Liver (tissue), 9 donors: Measurements from ENCODE around the gene TGFBR1. TPM values are rescaled to one million over a fixed set of nuclear protein-coding genes. Genes with fewer than 3 reads are reported as not detected.

Experiments used
- DNase-seq: peaks from one replicate; pipeline ENCODE4 v3.0.0-alpha.2; 2017; ENCODE audit warnings: low spot score
- H3K27ac ChIP-seq, 2 donors: one replicate each; pipeline ENCODE4 v1.7.0; 2013; ENCODE audit warnings: inconsistent platforms in 2 of 2, low read length in 2 of 2, control low read depth in 1 of 2, low read depth in 1 of 2, mild to moderate bottlenecking in 1 of 2
- H3K27me3 ChIP-seq, 4 donors: one replicate each; pipeline versions ENCODE4 v1.6.1 to v1.7.0; 2013; ENCODE audit warnings: low read length in 3 of 4, inconsistent platforms in 1 of 4, mild to moderate bottlenecking in 1 of 4, moderate library complexity in 1 of 4; ENCODE audit not compliant: control insufficient read depth in 4 of 4, insufficient read depth in 4 of 4
- H3K36me3 ChIP-seq, 4 donors: one replicate each; pipeline versions ENCODE4 v1.6.1 to v1.7.0; 2013; ENCODE audit warnings: low read length in 3 of 4, mild to moderate bottlenecking in 3 of 4, low read depth in 1 of 4, moderate library complexity in 1 of 4; ENCODE audit not compliant: control insufficient read depth in 4 of 4, insufficient read depth in 3 of 4
- H3K4me1 ChIP-seq, 4 donors: one replicate each; pipeline versions ENCODE4 v1.6.1 to v1.7.0; 2013; ENCODE audit warnings: low read length in 3 of 4, mild to moderate bottlenecking in 3 of 4, moderate library complexity in 1 of 4; ENCODE audit not compliant: control insufficient read depth in 4 of 4, insufficient read depth in 4 of 4
- H3K4me3 ChIP-seq, 3 donors: one replicate each; pipeline versions ENCODE4 v1.6.1 to v1.7.0; 2013; ENCODE audit warnings: low read length in 3 of 3, control low read depth in 1 of 3, low read depth in 1 of 3, mild to moderate bottlenecking in 1 of 3
- H3K9ac ChIP-seq, 2 donors: one replicate each; pipeline ENCODE4 v1.7.0; 2013; ENCODE audit warnings: low read length in 2 of 2, mild to moderate bottlenecking in 2 of 2, moderate library complexity in 2 of 2, control low read depth in 1 of 2, low read depth in 1 of 2
- H3K9me3 ChIP-seq, 4 donors: one replicate each; pipeline versions ENCODE4 v1.6.1 to v1.7.0; 2013; ENCODE audit warnings: low read length in 3 of 4; ENCODE audit not compliant: control insufficient read depth in 4 of 4
- EGR1 ChIP-seq, 2 donors: IDR thresholded peaks; 2 replicates each; pipeline ENCODE4 v1.6.1; 2016 to 2018; ENCODE audit warnings: antibody characterized with exemption in 2 of 2, low read depth in 2 of 2
- FOXA1 ChIP-seq: IDR thresholded peaks from 2 replicates; pipeline ENCODE4 v1.6.1; 2016; ENCODE audit warnings: antibody characterized with exemption
- GABPA ChIP-seq, 2 donors: IDR thresholded peaks in 1 of 2; conservative IDR thresholded peaks in 1 of 2; 2 replicates each; pipeline ENCODE4 v1.6.1; 2016; ENCODE audit warnings: antibody characterized with exemption in 2 of 2, mild to moderate bottlenecking in 1 of 2, moderate library complexity in 1 of 2
- JUND ChIP-seq, 2 donors: IDR thresholded peaks; 2 replicates each; pipeline ENCODE4 v1.6.1; 2016; ENCODE audit warnings: antibody characterized with exemption in 2 of 2
- RAD21 ChIP-seq, 2 donors: IDR thresholded peaks; 2 replicates each; pipeline ENCODE4 v1.6.1; 2016; ENCODE audit warnings: antibody characterized with exemption in 2 of 2, mild to moderate bottlenecking in 2 of 2
- RXRA ChIP-seq, 2 donors: IDR thresholded peaks; 2 replicates each; pipeline ENCODE4 v1.6.1; 2017 to 2018; ENCODE audit warnings: antibody characterized with exemption in 2 of 2, mild to moderate bottlenecking in 1 of 2
- SP1 ChIP-seq: IDR thresholded peaks from 2 replicates; pipeline ENCODE4 v1.6.1; 2018; ENCODE audit warnings: antibody characterized with exemption, mild to moderate bottlenecking
- YY1 ChIP-seq: IDR thresholded peaks from 2 replicates; pipeline ENCODE4 v1.6.1; 2016; ENCODE audit warnings: antibody characterized with exemption, mild to moderate bottlenecking
- WGBS: extraction: QIAGEN DNeasy Blood & Tissue Kit; methylation state at CpG from one replicate; pipeline ENCODE4 v1.1.7; 2013; 5-methylcytosine and 5-hydroxymethylcytosine counted together
- polyA plus RNA-seq, 2 donors: library from polyadenylated mRNA; stranded (reverse) in 1 of 2; unstranded in 1 of 2; fragments of 200-250 nt in 1 of 2; fragments of >200 nt in 1 of 2; fragmentation: Nextera tagmentation in 1 of 2; extraction: Ambion mirVana in 1 of 2; gene quantifications; one replicate each; pipeline versions ENCODE4 v1.2.1 to v1.2.3, GENCODE V29; 2013 to 2015
- total RNA-seq, 2 donors: library from RNA; depleted of rRNA; stranded (reverse); fragments of >200 nt; gene quantifications; one replicate each; pipeline ENCODE4 v1.2.3, GENCODE V29; 2014
- TF ChIP-seq, protein P1 (sequence below): fragments of 150-350 bp; IDR thresholded peaks from 2 replicates; pipeline ENCODE4 v1.5.1; 2017; ENCODE audit warnings: improper control_type of control experiment, low read depth, low read length; ENCODE audit not compliant: missing input control
- TF ChIP-seq, protein P2 (sequence below): IDR thresholded peaks from 2 replicates; pipeline ENCODE4 v1.6.1; 2016; ENCODE audit warnings: antibody characterized with exemption
- TF ChIP-seq, protein P3 (sequence below): IDR thresholded peaks from 2 replicates; pipeline ENCODE4 v1.6.1; 2016; ENCODE audit warnings: antibody characterized with exemption
- TF ChIP-seq, protein P4 (sequence below): IDR thresholded peaks from 2 replicates; pipeline ENCODE4 v1.6.1; 2016; ENCODE audit warnings: antibody characterized with exemption, mild to moderate bottlenecking
- donor health status: healthy.
- donor health status: healthy.
- donor health status: healthy.
- donor health status: healthy.
- donor health status: healthy.

TGFBR1 gene
- total and polyA plus RNA-seq, 4 donors, result 3.1 to 18.2 (median 11.0) TPM

DNA sequence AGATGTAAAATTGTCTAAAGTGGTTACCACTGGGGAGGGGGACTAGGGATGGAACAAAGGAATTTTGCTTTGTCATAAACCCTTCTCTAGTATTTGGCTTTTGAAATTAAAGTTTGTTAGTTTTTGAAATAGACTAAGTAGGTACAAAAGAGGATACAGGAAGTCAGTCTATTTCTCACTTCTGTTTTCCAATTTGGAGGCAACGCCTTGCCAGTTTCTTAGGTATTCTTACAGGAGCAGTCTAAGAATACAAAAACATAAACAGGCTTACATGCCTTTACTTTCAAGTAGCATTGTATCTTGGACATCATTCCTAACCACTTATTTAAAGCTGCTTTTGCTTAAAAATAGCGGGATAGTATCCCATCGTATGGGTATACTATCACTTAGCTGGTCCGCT, 82.4 kb downstream of the TGFBR1 start (continued):
- TF ChIP-seq, protein P1, sequence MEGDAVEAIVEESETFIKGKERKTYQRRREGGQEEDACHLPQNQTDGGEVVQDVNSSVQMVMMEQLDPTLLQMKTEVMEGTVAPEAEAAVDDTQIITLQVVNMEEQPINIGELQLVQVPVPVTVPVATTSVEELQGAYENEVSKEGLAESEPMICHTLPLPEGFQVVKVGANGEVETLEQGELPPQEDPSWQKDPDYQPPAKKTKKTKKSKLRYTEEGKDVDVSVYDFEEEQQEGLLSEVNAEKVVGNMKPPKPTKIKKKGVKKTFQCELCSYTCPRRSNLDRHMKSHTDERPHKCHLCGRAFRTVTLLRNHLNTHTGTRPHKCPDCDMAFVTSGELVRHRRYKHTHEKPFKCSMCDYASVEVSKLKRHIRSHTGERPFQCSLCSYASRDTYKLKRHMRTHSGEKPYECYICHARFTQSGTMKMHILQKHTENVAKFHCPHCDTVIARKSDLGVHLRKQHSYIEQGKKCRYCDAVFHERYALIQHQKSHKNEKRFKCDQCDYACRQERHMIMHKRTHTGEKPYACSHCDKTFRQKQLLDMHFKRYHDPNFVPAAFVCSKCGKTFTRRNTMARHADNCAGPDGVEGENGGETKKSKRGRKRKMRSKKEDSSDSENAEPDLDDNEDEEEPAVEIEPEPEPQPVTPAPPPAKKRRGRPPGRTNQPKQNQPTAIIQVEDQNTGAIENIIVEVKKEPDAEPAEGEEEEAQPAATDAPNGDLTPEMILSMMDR, result no peak
- no peak for TF ChIP-seq RXRA (IDR thresholded peaks at IDR 0.05)
- TF ChIP-seq GABPA (IDR thresholded peaks at IDR 0.05 in 1 of 2, conservative IDR thresholded peaks at IDR 0.05 in 1 of 2), result no peak
- no peak for TF ChIP-seq YY1
- no peak for TF ChIP-seq FOXA1

DNA sequence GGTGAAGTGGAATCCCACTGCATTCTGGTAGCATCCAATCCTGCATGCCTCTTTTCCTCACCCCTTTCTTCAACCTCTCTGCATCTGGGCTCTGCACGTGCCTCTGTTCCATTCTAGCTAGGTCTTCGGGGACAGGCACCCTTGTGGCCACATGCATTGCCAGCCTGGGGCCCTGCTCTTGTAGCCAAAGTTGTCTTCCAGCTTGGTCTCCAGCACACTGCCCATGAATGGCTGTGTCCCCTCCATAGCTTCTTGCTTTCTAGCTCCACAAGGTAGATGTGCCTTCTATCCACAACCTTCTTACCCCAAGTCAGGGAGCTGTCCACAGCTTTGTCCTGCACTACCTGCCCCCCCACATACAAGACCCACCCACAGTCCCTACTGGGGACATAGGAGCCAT, 84.3 kb downstream of the TGFBR1 start:
- peaks cover 0 to 8% (median 3%) of the 10 kb centered on the region in 4 donors for H3K4me1 ChIP-seq
- no peaks in the 10 kb centered on the region for H3K27me3 ChIP-seq
- no peaks in the 10 kb centered on the region for H3K9me3 ChIP-seq
- H3K4me3 ChIP-seq, result no peak overlapping the region
- H3K27ac ChIP-seq, result no peak overlapping the region
- no peak for DNase-seq
- TF ChIP-seq RAD21 (IDR thresholded peaks at IDR 0.05), result no peak
- TF ChIP-seq, protein P2, sequence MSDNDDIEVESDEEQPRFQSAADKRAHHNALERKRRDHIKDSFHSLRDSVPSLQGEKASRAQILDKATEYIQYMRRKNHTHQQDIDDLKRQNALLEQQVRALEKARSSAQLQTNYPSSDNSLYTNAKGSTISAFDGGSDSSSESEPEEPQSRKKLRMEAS, result no peak
- TF ChIP-seq, protein P3, sequence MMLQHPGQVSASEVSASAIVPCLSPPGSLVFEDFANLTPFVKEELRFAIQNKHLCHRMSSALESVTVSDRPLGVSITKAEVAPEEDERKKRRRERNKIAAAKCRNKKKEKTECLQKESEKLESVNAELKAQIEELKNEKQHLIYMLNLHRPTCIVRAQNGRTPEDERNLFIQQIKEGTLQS, result no peak
- no peak for TF ChIP-seq JUND (IDR thresholded peaks at IDR 0.05)
- 61% methylated on average over 2 of the region's 2 CpGs for WGBS
- no peak overlapping the region for H3K9ac ChIP-seq
- H3K36me3 ChIP-seq, result no peaks in the 10 kb centered on the region

DNA sequence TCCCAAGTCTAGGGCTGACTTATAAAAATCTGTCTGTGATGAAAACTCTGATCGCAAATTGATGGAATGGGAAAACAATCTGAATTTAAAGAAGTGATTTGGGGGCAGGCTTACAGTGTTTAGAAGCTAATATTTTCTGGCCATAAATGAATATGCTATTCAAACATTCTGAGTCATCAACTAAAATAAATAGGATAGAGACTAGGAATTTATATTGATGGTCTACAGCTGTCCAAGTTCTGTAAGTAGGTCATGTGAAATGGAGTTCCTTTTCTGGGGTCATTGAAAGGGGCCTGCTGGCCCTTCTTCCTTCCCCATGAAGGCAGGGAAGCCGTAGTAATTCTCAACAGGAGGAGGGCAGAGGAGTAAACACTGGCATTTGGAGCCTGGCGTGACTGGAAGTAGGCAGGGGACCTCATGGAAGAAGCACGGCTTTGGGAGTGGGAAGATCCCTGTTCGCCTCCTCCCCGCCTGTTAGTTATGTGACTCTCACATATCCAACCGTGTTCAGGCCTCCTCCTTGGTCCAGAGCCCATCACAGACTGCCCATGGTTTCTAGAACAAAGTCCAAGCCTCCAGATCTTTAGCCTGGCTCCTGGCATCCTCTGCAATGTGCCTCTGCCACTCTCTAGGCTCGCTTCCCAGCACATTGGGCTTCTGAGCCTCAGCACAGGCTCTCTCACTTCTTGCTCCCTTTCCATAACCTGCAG, 85.1 kb downstream of the TGFBR1 start:
- no peak overlapping the region for H3K4me3 ChIP-seq
- DNase-seq, result no peak
- H3K27me3 ChIP-seq, result no peaks in the 10 kb centered on the region
- H3K27ac ChIP-seq, result no peak overlapping the region
- H3K4me1 ChIP-seq, result peaks cover 0 to 2% (median 0%) of the 10 kb centered on the region in 4 donors
- TF ChIP-seq EGR1 (IDR thresholded peaks at IDR 0.05; ENCODE audit: low read depth in 2 of 2) (no peak), FOXA1 (no peak), SP1 (no peak)
- TF ChIP-seq, protein P1, result no peak
- TF ChIP-seq, protein P4, sequence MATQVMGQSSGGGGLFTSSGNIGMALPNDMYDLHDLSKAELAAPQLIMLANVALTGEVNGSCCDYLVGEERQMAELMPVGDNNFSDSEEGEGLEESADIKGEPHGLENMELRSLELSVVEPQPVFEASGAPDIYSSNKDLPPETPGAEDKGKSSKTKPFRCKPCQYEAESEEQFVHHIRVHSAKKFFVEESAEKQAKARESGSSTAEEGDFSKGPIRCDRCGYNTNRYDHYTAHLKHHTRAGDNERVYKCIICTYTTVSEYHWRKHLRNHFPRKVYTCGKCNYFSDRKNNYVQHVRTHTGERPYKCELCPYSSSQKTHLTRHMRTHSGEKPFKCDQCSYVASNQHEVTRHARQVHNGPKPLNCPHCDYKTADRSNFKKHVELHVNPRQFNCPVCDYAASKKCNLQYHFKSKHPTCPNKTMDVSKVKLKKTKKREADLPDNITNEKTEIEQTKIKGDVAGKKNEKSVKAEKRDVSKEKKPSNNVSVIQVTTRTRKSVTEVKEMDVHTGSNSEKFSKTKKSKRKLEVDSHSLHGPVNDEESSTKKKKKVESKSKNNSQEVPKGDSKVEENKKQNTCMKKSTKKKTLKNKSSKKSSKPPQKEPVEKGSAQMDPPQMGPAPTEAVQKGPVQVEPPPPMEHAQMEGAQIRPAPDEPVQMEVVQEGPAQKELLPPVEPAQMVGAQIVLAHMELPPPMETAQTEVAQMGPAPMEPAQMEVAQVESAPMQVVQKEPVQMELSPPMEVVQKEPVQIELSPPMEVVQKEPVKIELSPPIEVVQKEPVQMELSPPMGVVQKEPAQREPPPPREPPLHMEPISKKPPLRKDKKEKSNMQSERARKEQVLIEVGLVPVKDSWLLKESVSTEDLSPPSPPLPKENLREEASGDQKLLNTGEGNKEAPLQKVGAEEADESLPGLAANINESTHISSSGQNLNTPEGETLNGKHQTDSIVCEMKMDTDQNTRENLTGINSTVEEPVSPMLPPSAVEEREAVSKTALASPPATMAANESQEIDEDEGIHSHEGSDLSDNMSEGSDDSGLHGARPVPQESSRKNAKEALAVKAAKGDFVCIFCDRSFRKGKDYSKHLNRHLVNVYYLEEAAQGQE, result no peak
- H3K9ac ChIP-seq, result no peak overlapping the region
- H3K36me3 ChIP-seq, result no peaks in the 10 kb centered on the region
- no peaks in the 10 kb centered on the region for H3K9me3 ChIP-seq
- WGBS, result 78% methylated on average over 8 of the region's 8 CpGs
